ENCODE results near the gene PTCHD4. TPM values are rescaled to one million over a fixed set of nuclear protein-coding genes. Genes with fewer than 3 reads are reported as not detected.

PTCHD4 gene
- total RNA-seq, 4 donors from 2014 or later = 2.7 to 4.2 (median 3.0) TPM

- Histone ChIP-seq H3K27me3 (no peaks in the 10 kb centered on the region), H3K4me3 (no peak overlapping the region), H3K27ac (no peak overlapping the region), H3K4me1 (no peaks in the 10 kb centered on the region), H3K36me3 (no peaks in the 10 kb centered on the region), H3K9me3 (no peaks in the 10 kb centered on the region)
- no peak for DNase-seq (ENCODE audit: low spot score in 2 of 2)
- TF ChIP-seq EP300 (IDR thresholded peaks at IDR 0.05) (no peak), POLR2A (IDR thresholded peaks at IDR 0.05) (no peak), CTCF (IDR thresholded peaks at IDR 0.05) (no peak)
- WGBS, 2 donors = 49 to 55% methylated on average over 3 of the region's 3 CpGs
Measured at GRCh38 chr6:48099713-48100587, 11.0 kb downstream of the PTCHD4 start.

GRCh38 chr6:48098923-48099322 is 12.1 kb downstream of the PTCHD4 start:
- Histone ChIP-seq H3K36me3 (no peaks in the 10 kb centered on the region), H3K27me3 (no peaks in the 10 kb centered on the region), H3K4me3 (no peak overlapping the region), H3K27ac (no peak overlapping the region), H3K9me3 (no peaks in the 10 kb centered on the region), H3K4me1 (no peaks in the 10 kb centered on the region)
- TF ChIP-seq CTCF (IDR thresholded peaks at IDR 0.05) = no peak
- TF ChIP-seq EP300 (IDR thresholded peaks at IDR 0.05) = no peak
- no peak for TF ChIP-seq POLR2A (IDR thresholded peaks at IDR 0.05)
- DNase-seq (ENCODE audit: low spot score in 2 of 2) = no peak
- 76% methylated on average over 3 of the region's 3 CpGs for WGBS, 2 donors

DNA sequence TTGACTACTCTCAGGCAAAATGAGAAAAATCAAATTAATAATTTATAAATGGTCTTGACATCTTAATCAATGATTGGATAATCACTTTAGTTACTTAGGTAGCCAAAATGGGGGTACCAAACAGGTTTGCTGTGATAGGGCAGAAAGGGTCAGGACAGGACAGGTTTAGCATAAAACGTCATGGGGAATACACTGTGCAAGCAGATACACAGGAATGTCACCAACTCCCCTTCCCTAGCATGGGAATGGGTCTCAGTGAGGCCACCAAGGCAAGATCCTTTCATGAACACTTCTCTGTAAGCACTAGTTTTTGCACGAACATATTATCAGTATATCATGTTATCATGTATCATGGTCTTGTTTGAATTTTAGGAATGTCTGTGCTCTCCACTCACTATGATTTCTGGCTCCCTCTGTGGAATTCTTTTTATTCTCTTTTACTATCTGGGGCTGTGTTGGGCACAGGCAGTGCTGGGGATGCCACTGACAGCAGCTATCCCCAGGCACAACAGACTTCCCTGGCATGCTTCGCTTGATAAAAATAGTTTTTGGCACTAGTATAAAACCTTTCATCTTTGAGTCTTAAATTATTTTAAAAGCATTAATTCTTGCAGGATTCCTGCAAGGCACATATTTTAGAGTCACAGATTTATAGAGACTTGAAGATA is 18.3 kb downstream of the PTCHD4 start:
- DNase-seq (ENCODE audit: low spot score in 2 of 2) = no peak
- Histone ChIP-seq H3K36me3 (no peaks in the 10 kb centered on the region), H3K27me3 (no peaks in the 10 kb centered on the region), H3K27ac (no peak overlapping the region), H3K4me1 (no peaks in the 10 kb centered on the region), H3K4me3 (no peak overlapping the region), H3K9me3 (no peaks in the 10 kb centered on the region)
- whole genome bisulfite sequencing, 2 donors = 68 to 75% methylated on average over 3 of the region's 3 CpGs
- TF ChIP-seq EP300 (IDR thresholded peaks at IDR 0.05) (no peak), CTCF (IDR thresholded peaks at IDR 0.05) (no peak), POLR2A (IDR thresholded peaks at IDR 0.05) (no peak)

DNA sequence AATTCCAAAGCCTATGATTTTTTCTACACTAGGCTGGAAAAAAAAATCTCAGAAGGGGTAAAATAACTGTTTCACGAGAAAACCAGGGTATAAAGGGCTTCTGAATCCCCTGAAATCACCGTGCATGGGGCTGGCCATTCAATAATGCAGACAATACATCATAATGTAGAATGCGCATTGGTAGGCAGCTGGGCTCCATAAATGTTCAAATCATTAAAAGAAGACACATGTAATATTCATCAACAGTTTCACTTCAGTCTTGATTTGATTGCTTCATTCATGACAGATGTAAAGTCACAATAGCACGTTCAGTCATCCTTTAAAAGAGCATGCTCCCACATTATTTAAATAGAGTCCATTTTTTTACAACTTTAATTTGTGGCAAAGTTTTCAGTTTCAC is 20.5 kb downstream of the PTCHD4 start:
- H3K9me3 ChIP-seq = peaks cover 0 to under 1% (median 0%) of the 10 kb centered on the region in 4 donors
- no peaks in the 10 kb centered on the region for H3K4me1 ChIP-seq
- TF ChIP-seq CTCF (IDR thresholded peaks at IDR 0.05) (no peak), EP300 (IDR thresholded peaks at IDR 0.05) (no peak)
- H3K4me3 ChIP-seq = no peak overlapping the region
- 66 to 72% methylated on average over 4 of the region's 4 CpGs for WGBS, 2 donors
- H3K36me3 ChIP-seq = no peaks in the 10 kb centered on the region
- no peak for DNase-seq (ENCODE audit: low spot score in 2 of 2)
- no peaks in the 10 kb centered on the region for H3K27me3 ChIP-seq
- no peak overlapping the region for H3K27ac ChIP-seq

- peaks cover 0 to 7% (median 0%) of the 10 kb centered on the region in 4 donors for H3K9me3 ChIP-seq
- H3K27me3 ChIP-seq = no peaks in the 10 kb centered on the region
- no peak overlapping the region for H3K4me3 ChIP-seq
- TF ChIP-seq EP300 (IDR thresholded peaks at IDR 0.05) (no peak), POLR2A (IDR thresholded peaks at IDR 0.05) (no peak), CTCF (IDR thresholded peaks at IDR 0.05) (no peak)
- no peak for DNase-seq (ENCODE audit: low spot score in 2 of 2)
- H3K4me1 ChIP-seq = no peaks in the 10 kb centered on the region
- no peak overlapping the region for H3K27ac ChIP-seq
- WGBS, 2 donors = 16 to 21% methylated on average over 1 of the region's 1 CpG
- H3K36me3 ChIP-seq = no peaks in the 10 kb centered on the region
Measured at GRCh38 chr6:48087448-48087847, 23.5 kb downstream of the PTCHD4 start.

All from tibial nerve (tissue), 4 donors.